Adrenal gland (tissue), 12 donors: ENCODE data around the gene INPPL1. TPM values are rescaled to one million over a fixed set of nuclear protein-coding genes. Genes with fewer than 3 reads are reported as not detected.

Source experiments
- DNase-seq, 7 donors: peaks; one replicate each; pipeline ENCODE4 v3.0.0-alpha.2; 2019 to 2020
- H3K27ac ChIP-seq, 5 donors: fragments of 200-600 bp; sonication (generic) in 4 of 5; 1 replicate in 3 of 5; 2 replicates in 2 of 5; pipeline versions ENCODE4 v1.5.1 to v1.8.0; 2016 to 2020; ENCODE audit warnings: mild to moderate bottlenecking in 1 of 5
- H3K27me3 ChIP-seq: fragments of 200-600 bp; 2 replicates; pipeline ENCODE4 v1.8.0; 2021
- H3K36me3 ChIP-seq, 2 donors: fragments of 200-600 bp; replicated peaks in 1 of 2; 1 replicate in 1 of 2; 2 replicates in 1 of 2; pipeline versions ENCODE4 v1.5.1 to v1.8.0; 2018 to 2022
- H3K4me1 ChIP-seq, 2 donors: fragments of 200-600 bp; replicated peaks in 1 of 2; 1 replicate in 1 of 2; 2 replicates in 1 of 2; pipeline versions ENCODE4 v1.5.1 to v1.8.0; 2018 to 2021
- H3K4me3 ChIP-seq, 4 donors: fragments of 200-600 bp; sonication (generic) in 3 of 4; one replicate each; pipeline ENCODE4 v1.5.1; 2016 to 2018
- H3K9me3 ChIP-seq, 3 donors: fragments of 200-600 bp; sonication (generic) in 1 of 3; replicated peaks in 1 of 3; 1 replicate in 2 of 3; 2 replicates in 1 of 3; pipeline versions ENCODE4 v1.5.1 to v1.8.0; 2016 to 2021
- CTCF ChIP-seq, 6 experiments: fragments of 450-650 bp in 4 of 6; fragments of 200-600 bp in 2 of 6; sonication (generic) in 1 of 6; IDR thresholded peaks; 1 replicate in 5 of 6; 2 replicates in 1 of 6; pipeline versions ENCODE4 v1.5.1 to v1.8.0; 2016 to 2021; ENCODE audit warnings: antibody characterized with exemption in 6 of 6, mild to moderate bottlenecking in 2 of 6, moderate library complexity in 1 of 6
- POLR2A ChIP-seq, 2 donors: fragments of 450-650 bp; IDR thresholded peaks; one replicate each; pipeline ENCODE4 v1.6.1; 2017; ENCODE audit warnings: antibody characterized with exemption in 2 of 2, mild to moderate bottlenecking in 2 of 2, moderate library complexity in 1 of 2
- WGBS, 4 donors: extraction: QIAGEN DNeasy Blood & Tissue Kit in 2 of 4; methylation state at CpG; one replicate each; pipeline versions ENCODE4 v1.1.5 to v1.1.7; 2013 to 2017; 5-methylcytosine and 5-hydroxymethylcytosine counted together
- intact Hi-C, 2 donors: fragments of 100-400 bp; cut with DNase I; formaldehyde crosslinking; loops; one replicate each; pipeline versions ENCODE4 v1.14.1 to v1.15.0; 2022 to 2023
- polyA plus RNA-seq, 3 donors: library from polyadenylated mRNA; stranded (reverse); fragments of 200-250 nt in 2 of 3; fragments of 350-450 nt in 1 of 3; fragmentation: Illumina TruSeq in 1 of 3; extraction: RNeasy Lipid Tissue Mini Kit (QIAGEN cat#74804) in 1 of 3; gene quantifications; one replicate each; pipeline ENCODE4 v1.2.3, GENCODE V29; 2013 to 2014
- total RNA-seq, 9 donors: library from RNA; depleted of rRNA in 4 of 9; stranded (reverse); fragments of >200 nt in 4 of 9; fragments of 120-200 nt in 1 of 9; fragmentation: NEBNext Ultra II Directional in 1 of 9; extraction: Animal tissue kit (Norgen Biotek cat#: 25700) in 1 of 9; gene quantifications; one replicate each; pipeline versions ENCODE4 v1.1.0 to v1.2.4, GENCODE V29; 2013 to 2023
- donor health status: healthy with polysubstance abuse.
- donor health status: Bipolar disorder and iron deficiency.
- donor health status: DM: yes; HTN: yes; CAD: no.
- donor health status: DM: no; HTN: no; CAD: no.
- donor health status: DM: no; HTN: no; CAD: no.
- donor health status: DM: yes; HTN: yes; CAD: no.

INPPL1 gene
- total and polyA plus RNA-seq, 12 donors, result 45.3 to 395 (median 118) TPM

GRCh38 chr11:72231396-72232259 is 7.1 kb downstream of the INPPL1 start:
- peak in 1 of 7 donors; percentile 59 for DNase-seq
- WGBS, 4 donors, result 72 to 87% (median 80%) methylated on average over 8 to 9 of the region's 9 CpGs
- intact Hi-C loops, result loop anchor here in 1 of 2 donors (10.0 kb wide), 1 partner anchor 217 kb away; no protein-coding TSS in a partner anchor
- peaks cover 0 to 12% of the 10 kb centered on the region in 2 donors for H3K4me1 ChIP-seq
- H3K27ac ChIP-seq, result no peak overlapping the region
- H3K27me3 ChIP-seq, result no peaks in the 10 kb centered on the region
- peaks cover 0 to 91% of the 10 kb centered on the region in 2 donors for H3K36me3 ChIP-seq
- no peak overlapping the region for H3K4me3 ChIP-seq
- no peaks in the 10 kb centered on the region for H3K9me3 ChIP-seq
- TF ChIP-seq POLR2A (IDR thresholded peaks at IDR 0.05), result no peak
- no peak for TF ChIP-seq CTCF (IDR thresholded peaks at IDR 0.05)

GRCh38 chr11:72232260-72233055 is 7.9 kb downstream of the INPPL1 start:
- peaks cover 0 to 96% of the 10 kb centered on the region in 2 donors for H3K36me3 ChIP-seq
- H3K27ac ChIP-seq, result no peak overlapping the region

GRCh38 chr11:72233056-72233772 is 8.6 kb downstream of the INPPL1 start:
- H3K27me3 ChIP-seq, result no peaks in the 10 kb centered on the region
- 64 to 78% (median 74%) methylated on average over 10 to 13 of the region's 13 CpGs for WGBS, 4 donors
- peak in 2 of 7 donors; percentile 18 to 23 for DNase-seq
- no peak overlapping the region for H3K4me3 ChIP-seq
- intact Hi-C loops, result loop anchor here in 1 of 2 donors (10.0 kb wide), 1 partner anchor 218 kb away; no protein-coding TSS in a partner anchor
- H3K36me3 ChIP-seq, result peaks cover 0 to 95% of the 10 kb centered on the region in 2 donors
- no peak overlapping the region for H3K27ac ChIP-seq
- TF ChIP-seq POLR2A (IDR thresholded peaks at IDR 0.05), result no peak
- no peaks in the 10 kb centered on the region for H3K9me3 ChIP-seq
- peaks cover 0 to 11% of the 10 kb centered on the region in 2 donors for H3K4me1 ChIP-seq

More at GRCh38 chr11:72232260-72233055, 7.9 kb downstream of the INPPL1 start:
- intact Hi-C loops, result loop anchor here in 1 of 2 donors (10.0 kb wide), 1 partner anchor 218 kb away; no protein-coding TSS in a partner anchor
- Histone ChIP-seq H3K4me3 (no peak overlapping the region), H3K4me1 (peaks cover 0 to 11% of the 10 kb centered on the region in 2 donors), H3K27me3 (no peaks in the 10 kb centered on the region), H3K9me3 (no peaks in the 10 kb centered on the region)
- TF ChIP-seq POLR2A (IDR thresholded peaks at IDR 0.05) (no peak), CTCF (IDR thresholded peaks at IDR 0.05) (no peak)
- DNase-seq, result peak in 1 of 7 donors; percentile 51
- WGBS, 4 donors, result 88 to 95% (median 93%) methylated on average over 15 to 18 of the region's 18 CpGs

GRCh38 chr11:72233773-72234513 is 9.4 kb downstream of the INPPL1 start:
- H3K36me3 ChIP-seq, result peaks cover 0 to 87% of the 10 kb centered on the region in 2 donors

More at GRCh38 chr11:72233773-72234513, 9.4 kb downstream of the INPPL1 start:
- no peak overlapping the region for H3K27ac ChIP-seq
- intact Hi-C loops, result loop anchor here in 1 of 2 donors (10.0 kb wide), 1 partner anchor 219 kb away; no protein-coding TSS in a partner anchor
- no peak overlapping the region for H3K4me3 ChIP-seq
- peaks cover 3 to 18% of the 10 kb centered on the region in 2 donors for H3K4me1 ChIP-seq
- no peaks in the 10 kb centered on the region for H3K9me3 ChIP-seq
- peak in 1 of 7 donors; percentile 51 for DNase-seq
- no peaks in the 10 kb centered on the region for H3K27me3 ChIP-seq
- no peak for TF ChIP-seq POLR2A (IDR thresholded peaks at IDR 0.05)
- TF ChIP-seq CTCF (IDR thresholded peaks at IDR 0.05), result no peak
- WGBS, 4 donors, result 88 to 95% (median 91%) methylated on average over 8 of the region's 8 CpGs
